Activated CD8-positive, alpha-beta T cell treated with anti-CD3 and anti-CD28 coated beads for 36 hours (primary cell): Measurements from ENCODE around the gene HARS1. TPM values are rescaled to one million over a fixed set of nuclear protein-coding genes. Genes with fewer than 3 reads are reported as not detected.
"Not testable (repeated sequence)": the region's sequence is repeated elsewhere in the genome, so short reads cannot be mapped to it uniquely, and the experiment has no call there.

Experiments used
- ATAC-seq: fragments of 200-7000 bp; cut with Tn5 transposase; one replicate; pipeline ENCODE4 v1.10.0; 2021; ENCODE audit warnings: mild to moderate bottlenecking, moderate library complexity
- CTCF ChIA-PET: fragments of 350-600 bp; sonication (Branson Sonifier 250); formaldehyde crosslinking; loops from one replicate; lab custom pipeline; 2021; ENCODE audit warnings: antibody characterized with exemption; lab: Charles Lee
- POLR2A ChIA-PET: fragments of 350-600 bp; sonication (Branson Sonifier 250); formaldehyde crosslinking; loops from one replicate; lab custom pipeline; 2021; ENCODE audit warnings: antibody characterized with exemption; lab: Charles Lee
- DNase-seq: peaks from one replicate; pipeline ENCODE4 v3.0.0-alpha.2; 2020
- H3K27ac Mint-ChIP-seq: one replicate; pipeline ENCODE4 v1.8.0; 2021; ENCODE audit warnings: mild to moderate bottlenecking, mixed read lengths
- H3K27me3 Mint-ChIP-seq: one replicate; pipeline ENCODE4 v1.8.0; 2021; ENCODE audit warnings: mixed read lengths
- H3K36me3 Mint-ChIP-seq: one replicate; pipeline ENCODE4 v1.8.0; 2021; ENCODE audit warnings: low read depth, mixed read lengths
- H3K4me1 Mint-ChIP-seq: one replicate; pipeline ENCODE4 v1.8.0; 2021; ENCODE audit warnings: low read depth, mixed read lengths
- H3K4me3 Mint-ChIP-seq: one replicate; pipeline ENCODE4 v1.8.0; 2021; ENCODE audit warnings: mild to moderate bottlenecking, moderate library complexity, mixed read lengths
- H3K9me3 Mint-ChIP-seq: one replicate; pipeline ENCODE4 v1.8.0; 2021; ENCODE audit warnings: mixed read lengths
- CTCF ChIP-seq: fragments of 200-600 bp; IDR thresholded peaks from one replicate; pipeline ENCODE4 v1.8.0; 2022; ENCODE audit warnings: antibody characterized with exemption, mild to moderate bottlenecking
- intact Hi-C: fragments of 100-400 bp; cut with micrococcal nuclease; formaldehyde crosslinking; loops from one replicate; pipeline ENCODE4 v1.10.0; 2022
- total RNA-seq, 2 experiments: library from RNA; stranded (reverse); gene quantifications; one replicate each; pipeline ENCODE4 v1.2.3, GENCODE V29; 2021

HARS1 gene
- total RNA-seq, 2 experiments from 2014 or later, result 84.5 to 84.9 TPM

- peak within 1 kb of the TSS; percentile 37 for H3K27ac Mint-ChIP-seq
- POLR2A ChIA-PET, result interaction anchor here (0.9 to 3.2 kb wide), 4 partner anchors 11 to 26 kb away, joined by 3 to 11 read pairs (median 6); partner anchors contain the start of genes HARS1, HARS2, IK and NDUFA2
- peaks cover 59% of the 10 kb centered on the region for H3K36me3 Mint-ChIP-seq
- TF ChIP-seq CTCF, result no peak
- DNase-seq, result no peak
- CTCF ChIA-PET, result no interaction called here
- H3K9me3 Mint-ChIP-seq, result no peaks in the 10 kb centered on the region
- intact Hi-C loops, result no loop called here
- H3K27me3 Mint-ChIP-seq, result no peaks in the 10 kb centered on the region
- no peak for ATAC-seq
- H3K4me1 Mint-ChIP-seq, result no peaks in the 10 kb centered on the region
- no peak within 1 kb of the TSS for H3K4me3 Mint-ChIP-seq
Observed at GRCh38 chr5:140673187-140673976, 17.8 kb downstream of the HARS1 start, which contains the start of gene DND1. Gene DND1, minus strand, starts transcription at chr5:140673576. Its CDS starts 34 bp downstream, at chr5:140673542.

- no peak for TF ChIP-seq CTCF
- Mint-ChIP-seq H3K27ac (no peak overlapping the region), H3K4me3 (no peak overlapping the region), H3K4me1 (peaks cover 4% of the 10 kb centered on the region), H3K36me3 (peaks cover 60% of the 10 kb centered on the region), H3K27me3 (no peaks in the 10 kb centered on the region), H3K9me3 (no peaks in the 10 kb centered on the region)
- POLR2A ChIA-PET, result interaction anchor here (0.9 to 3.2 kb wide), 2 partner anchors 12 to 25 kb away, joined by 3 to 11 read pairs; partner anchors contain the start of genes IK and NDUFA2
- DNase-seq, result peak; percentile 33
- no peak for ATAC-seq
- intact Hi-C loops, result no loop called here
- CTCF ChIA-PET, result no interaction called here
Observed at GRCh38 chr5:140672455-140673186, 18.5 kb downstream of the HARS1 start.

- Mint-ChIP-seq H3K4me1 (peaks cover 14% of the 10 kb centered on the region), H3K27me3 (no peaks in the 10 kb centered on the region), H3K27ac (no peak overlapping the region), H3K36me3 (peaks cover 60% of the 10 kb centered on the region), H3K4me3 (no peak overlapping the region), H3K9me3 (no peaks in the 10 kb centered on the region)
- CTCF ChIA-PET, result no interaction called here
- intact Hi-C loops, result no loop called here
- POLR2A ChIA-PET, result interaction anchor here (0.6 to 1.0 kb wide), 2 partner anchors 7 to 19 kb away, joined by 3 read pairs; partner anchors contain the start of genes HARS1 and HARS2
- DNase-seq, result no peak
- no peak for TF ChIP-seq CTCF
- no peak for ATAC-seq
Observed at GRCh38 chr5:140671472-140672125, 19.6 kb downstream of the HARS1 start.

- intact Hi-C loops, H3K4me3 Mint-ChIP-seq, ATAC-seq, H3K9me3 Mint-ChIP-seq, CTCF ChIA-PET, H3K27me3 Mint-ChIP-seq, H3K27ac Mint-ChIP-seq, DNase-seq: not testable (repeated sequence)
- POLR2A ChIA-PET, result interaction anchor here (0.6 to 1.0 kb wide), 2 partner anchors 8 to 20 kb away, joined by 3 read pairs; partner anchors contain the start of genes HARS1 and HARS2
- H3K36me3 Mint-ChIP-seq, result peaks cover 62% of the 10 kb centered on the region
- peaks cover 18% of the 10 kb centered on the region for H3K4me1 Mint-ChIP-seq
Observed at GRCh38 chr5:140671035-140671434, 20.1 kb downstream of the HARS1 start.
